Activated T-cell treated with anti-CD3 and anti-CD28 coated beads, Interleukin-2, amount 50 U/mL, for 72 hours (primary cell): ENCODE measurements around the gene PSMD9. TPM values are rescaled to one million over a fixed set of nuclear protein-coding genes. Genes with fewer than 3 reads are reported as not detected.
"Not testable (repeated sequence)": the region's sequence is repeated elsewhere in the genome, so short reads cannot be mapped to it uniquely, and the experiment has no call there.

Experiments
- ATAC-seq, 2 donors: fragments of 150-1000 bp; cut with Tn5 transposase; replicated peaks in 1 of 2; 2 replicates each; pipeline ENCODE4 v1.10.0; 2021; ENCODE audit warnings: moderate library complexity in 2 of 2, mild to moderate bottlenecking in 1 of 2
- DNase-seq, 2 donors: peaks; one replicate each; pipeline ENCODE4 v3.0.0; 2021 to 2022; ENCODE audit warnings: mixed read lengths in 1 of 2
- H3K27ac Mint-ChIP-seq: one replicate; pipeline ENCODE4 v1.8.0; 2022; ENCODE audit warnings: mild to moderate bottlenecking, moderate library complexity, mixed read lengths
- H3K27me3 Mint-ChIP-seq: one replicate; pipeline ENCODE4 v1.8.0; 2022; ENCODE audit warnings: low read depth, mixed read lengths
- H3K36me3 Mint-ChIP-seq, 2 donors: one replicate each; pipeline ENCODE4 v1.8.0; 2022; ENCODE audit warnings: mixed read lengths in 2 of 2, mild to moderate bottlenecking in 1 of 2; ENCODE audit not compliant: insufficient read depth in 2 of 2
- H3K4me1 Mint-ChIP-seq: one replicate; pipeline ENCODE4 v1.8.0; 2022; ENCODE audit warnings: low read depth, mixed read lengths
- H3K4me3 Mint-ChIP-seq, 2 donors: one replicate each; pipeline ENCODE4 v1.8.0; 2022; ENCODE audit warnings: mild to moderate bottlenecking in 2 of 2, mixed read lengths in 2 of 2, moderate library complexity in 2 of 2
- H3K9me3 Mint-ChIP-seq, 2 donors: one replicate each; pipeline ENCODE4 v1.8.0; 2022; ENCODE audit warnings: mixed read lengths in 2 of 2
- total RNA-seq, 2 donors: library from RNA; stranded (reverse); gene quantifications; one replicate each; pipeline ENCODE4 v1.2.3, GENCODE V29; 2022

PSMD9 gene
- total RNA-seq, 2 donors from 2014 or later = 56.9 to 85.7 TPM

- Mint-ChIP-seq H3K27me3 (no peaks in the 10 kb centered on the region), H3K4me1 (no peaks in the 10 kb centered on the region), H3K9me3 (no peaks in the 10 kb centered on the region), H3K27ac (no peak overlapping the region), H3K36me3 (no peaks in the 10 kb centered on the region), H3K4me3 (no peak overlapping the region)
- no peak for DNase-seq
- ATAC-seq = no peak
These were observed 28.3 kb upstream of the PSMD9 start for GRCh38 chr12:121860257-121860656.

- not testable (repeated sequence) for H3K27me3 Mint-ChIP-seq, H3K36me3 Mint-ChIP-seq, H3K27ac Mint-ChIP-seq, DNase-seq, H3K4me1 Mint-ChIP-seq, H3K9me3 Mint-ChIP-seq, H3K4me3 Mint-ChIP-seq, ATAC-seq
These were observed 27.9 kb upstream of the PSMD9 start for GRCh38 chr12:121860699-121861098.

GRCh38 chr12:121861636-121862254 lies 26.8 kb upstream of the PSMD9 start:
- no peak for ATAC-seq
- Mint-ChIP-seq H3K27ac (no peak overlapping the region), H3K9me3 (no peaks in the 10 kb centered on the region)

GRCh38 chr12:121866331-121866730 lies 22.3 kb upstream of the PSMD9 start:
- no peak for DNase-seq
- no peaks in the 10 kb centered on the region for H3K9me3 Mint-ChIP-seq
- no peaks in the 10 kb centered on the region for H3K4me1 Mint-ChIP-seq
- no peak overlapping the region for H3K27ac Mint-ChIP-seq
- H3K36me3 Mint-ChIP-seq = no peaks in the 10 kb centered on the region
- no peak for ATAC-seq
- H3K27me3 Mint-ChIP-seq = no peaks in the 10 kb centered on the region
- no peak overlapping the region for H3K4me3 Mint-ChIP-seq

More at GRCh38 chr12:121861636-121862254, 26.8 kb upstream of the PSMD9 start:
- no peaks in the 10 kb centered on the region for H3K36me3 Mint-ChIP-seq
- no peaks in the 10 kb centered on the region for H3K27me3 Mint-ChIP-seq
- H3K4me1 Mint-ChIP-seq = no peaks in the 10 kb centered on the region
- DNase-seq = no peak
- H3K4me3 Mint-ChIP-seq = no peak overlapping the region

- not testable (repeated sequence) for ATAC-seq, H3K36me3 Mint-ChIP-seq, H3K27ac Mint-ChIP-seq, DNase-seq, H3K4me1 Mint-ChIP-seq, H3K27me3 Mint-ChIP-seq, H3K9me3 Mint-ChIP-seq, H3K4me3 Mint-ChIP-seq
These were observed 19.4 kb upstream of the PSMD9 start for GRCh38 chr12:121869229-121869628.

- ATAC-seq = no peak
- DNase-seq = no peak
- H3K27ac Mint-ChIP-seq = no peak overlapping the region
- no peaks in the 10 kb centered on the region for H3K9me3 Mint-ChIP-seq
- H3K36me3 Mint-ChIP-seq = no peaks in the 10 kb centered on the region
- peaks cover 5% of the 10 kb centered on the region for H3K4me1 Mint-ChIP-seq
- no peak overlapping the region for H3K4me3 Mint-ChIP-seq
- H3K27me3 Mint-ChIP-seq = no peaks in the 10 kb centered on the region
These were observed 17.1 kb upstream of the PSMD9 start for GRCh38 chr12:121871467-121871866.

- no peak overlapping the region for H3K4me3 Mint-ChIP-seq
- no peak overlapping the region for H3K27ac Mint-ChIP-seq
- no peaks in the 10 kb centered on the region for H3K27me3 Mint-ChIP-seq
- DNase-seq = no peak
- H3K4me1 Mint-ChIP-seq = peaks cover 5% of the 10 kb centered on the region
- no peaks in the 10 kb centered on the region for H3K9me3 Mint-ChIP-seq
- peak; percentile 72 to 86 for ATAC-seq
- H3K36me3 Mint-ChIP-seq = no peaks in the 10 kb centered on the region
These were observed 15.9 kb upstream of the PSMD9 start for GRCh38 chr12:121872546-121873215.

GRCh38 chr12:121873216-121873569 lies 15.4 kb upstream of the PSMD9 start:
- Mint-ChIP-seq H3K9me3 (no peaks in the 10 kb centered on the region), H3K27ac (no peak overlapping the region), H3K4me3 (no peak overlapping the region), H3K36me3 (no peaks in the 10 kb centered on the region), H3K4me1 (peaks cover 5% of the 10 kb centered on the region), H3K27me3 (no peaks in the 10 kb centered on the region)
- DNase-seq (no peak), ATAC-seq (no peak)

- H3K4me3 Mint-ChIP-seq = no peak overlapping the region
- H3K36me3 Mint-ChIP-seq = no peaks in the 10 kb centered on the region
- DNase-seq = no peak
- H3K27me3 Mint-ChIP-seq = no peaks in the 10 kb centered on the region
- no peak for ATAC-seq
- H3K4me1 Mint-ChIP-seq = peaks cover 5% of the 10 kb centered on the region
- H3K9me3 Mint-ChIP-seq = no peaks in the 10 kb centered on the region
- no peak overlapping the region for H3K27ac Mint-ChIP-seq
These were observed 14.5 kb upstream of the PSMD9 start for GRCh38 chr12:121874071-121874470.

- Mint-ChIP-seq H3K9me3 (no peaks in the 10 kb centered on the region), H3K4me3 (no peak overlapping the region), H3K27ac (no peak overlapping the region), H3K27me3 (no peaks in the 10 kb centered on the region), H3K4me1 (peaks cover 5% of the 10 kb centered on the region), H3K36me3 (no peaks in the 10 kb centered on the region)
- ATAC-seq = no peak
- DNase-seq = no peak
These were observed 13.0 kb upstream of the PSMD9 start for GRCh38 chr12:121875582-121875981.

- H3K27ac Mint-ChIP-seq, ATAC-seq, H3K27me3 Mint-ChIP-seq, H3K4me1 Mint-ChIP-seq, H3K36me3 Mint-ChIP-seq, H3K9me3 Mint-ChIP-seq, H3K4me3 Mint-ChIP-seq, DNase-seq: not testable (repeated sequence)
These were observed 12.5 kb upstream of the PSMD9 start for GRCh38 chr12:121876080-121876447.

- DNase-seq (no peak), ATAC-seq (no peak)
- Mint-ChIP-seq H3K36me3 (no peaks in the 10 kb centered on the region), H3K27ac (no peak overlapping the region), H3K27me3 (no peaks in the 10 kb centered on the region), H3K4me1 (no peaks in the 10 kb centered on the region), H3K4me3 (no peak overlapping the region), H3K9me3 (no peaks in the 10 kb centered on the region)
These were observed 5.3 kb upstream of the PSMD9 start for GRCh38 chr12:121883315-121883660.

- not testable (repeated sequence) for H3K4me3 Mint-ChIP-seq, H3K27me3 Mint-ChIP-seq, H3K36me3 Mint-ChIP-seq, DNase-seq, H3K9me3 Mint-ChIP-seq, H3K27ac Mint-ChIP-seq, ATAC-seq
- peaks cover 10% of the 10 kb centered on the region for H3K4me1 Mint-ChIP-seq
These were observed 3.5 kb upstream of the PSMD9 start for GRCh38 chr12:121885129-121885528.

GRCh38 chr12:121888083-121888477 lies 510 bp upstream of the PSMD9 start:
- H3K9me3 Mint-ChIP-seq = no peaks in the 10 kb centered on the region
- H3K4me3 Mint-ChIP-seq = peak overlapping the region; percentile 94 to 97
- H3K27me3 Mint-ChIP-seq = no peaks in the 10 kb centered on the region

More at GRCh38 chr12:121888083-121888477, 510 bp upstream of the PSMD9 start:
- DNase-seq (no peak), ATAC-seq (no peak)
- peak overlapping the region; percentile 93 for H3K27ac Mint-ChIP-seq
- no peaks in the 10 kb centered on the region for H3K36me3 Mint-ChIP-seq
- peaks cover 23% of the 10 kb centered on the region for H3K4me1 Mint-ChIP-seq
